HG02852 (cell line): ENCODE data around the gene CORO7.
"Not testable (repeated sequence)": the region's sequence is repeated elsewhere in the genome, so short reads cannot be mapped to it uniquely, and the experiment has no call there.

ENCODE experiments used
- ATAC-seq: cut with Tn5 transposase; IDR thresholded peaks from one replicate; pipeline ENCODE4 v1.9.1; 2021; ENCODE audit warnings: mild to moderate bottlenecking, moderate library complexity; ENCODE audit not compliant: unreplicated experiment

The CORO7 gene

GRCh38 chr16:4403133-4403949 is 13.1 kb downstream of the CORO7 start:
- no peak for ATAC-seq

- no peak for ATAC-seq
Observed at GRCh38 chr16:4402439-4403132, 13.8 kb downstream of the CORO7 start.

GRCh38 chr16:4401510-4401909 is 14.9 kb downstream of the CORO7 start:
- ATAC-seq, result no peak

GRCh38 chr16:4401094-4401501 is 15.3 kb downstream of the CORO7 start:
- ATAC-seq, result no peak

- ATAC-seq, result no peak
Observed at GRCh38 chr16:4399001-4399730, 17.2 kb downstream of the CORO7 start.

- no peak for ATAC-seq
Observed at GRCh38 chr16:4395055-4395726, 21.2 kb downstream of the CORO7 start.

- ATAC-seq, result not testable (repeated sequence)
Observed at GRCh38 chr16:4393850-4394249, 22.5 kb downstream of the CORO7 start.

GRCh38 chr16:4393240-4393600 is 23.2 kb downstream of the CORO7 start:
- no peak for ATAC-seq

- no peak for ATAC-seq
Observed at GRCh38 chr16:4392382-4393239, 23.8 kb downstream of the CORO7 start.

GRCh38 chr16:4391631-4392381 is 24.6 kb downstream of the CORO7 start:
- no peak for ATAC-seq

GRCh38 chr16:4390266-4391260 is 25.8 kb downstream of the CORO7 start:
- ATAC-seq, result no peak

GRCh38 chr16:4389051-4389955 is 27.1 kb downstream of the CORO7 start:
- no peak for ATAC-seq

- ATAC-seq, result no peak
Observed at GRCh38 chr16:4388271-4389021, 27.9 kb downstream of the CORO7 start.

- no peak for ATAC-seq
Observed at GRCh38 chr16:4387781-4388180, 28.6 kb downstream of the CORO7 start.

GRCh38 chr16:4386951-4387565 is 29.3 kb downstream of the CORO7 start:
- ATAC-seq, result no peak

- ATAC-seq, result no peak
Observed at GRCh38 chr16:4386451-4386805, 30.0 kb downstream of the CORO7 start.
